Tibial nerve (tissue), 4 donors: ENCODE measurements around the gene RBM47. TPM values are rescaled to one million over a fixed set of nuclear protein-coding genes. Genes with fewer than 3 reads are reported as not detected.

Experiments used
- DNase-seq, 2 donors: peaks; one replicate each; pipeline ENCODE4 v3.0.0-alpha.2; 2019; ENCODE audit warnings: low spot score in 2 of 2
- H3K27ac ChIP-seq, 4 donors: fragments of 200-600 bp; sonication (generic) in 3 of 4; one replicate each; pipeline ENCODE4 v1.5.1; 2017 to 2019; ENCODE audit warnings: mild to moderate bottlenecking in 1 of 4
- H3K27me3 ChIP-seq, 2 donors: fragments of 200-600 bp; sonication (generic) in 1 of 2; one replicate each; pipeline versions ENCODE4 v1.5.1 to v1.6.0; 2017 to 2019
- H3K36me3 ChIP-seq, 3 donors: fragments of 200-600 bp; sonication (generic); one replicate each; pipeline ENCODE4 v1.5.1; 2018 to 2019
- H3K4me1 ChIP-seq, 4 donors: fragments of 200-600 bp; sonication (generic) in 3 of 4; one replicate each; pipeline ENCODE4 v1.5.1; 2017 to 2019
- H3K4me3 ChIP-seq, 4 donors: fragments of 200-600 bp; sonication (generic) in 3 of 4; one replicate each; pipeline ENCODE4 v1.5.1; 2017 to 2019; ENCODE audit warnings: mild to moderate bottlenecking in 1 of 4, moderate library complexity in 1 of 4
- H3K9me3 ChIP-seq, 4 donors: fragments of 200-600 bp; sonication (generic) in 3 of 4; one replicate each; pipeline ENCODE4 v1.5.1; 2017 to 2019
- EP300 ChIP-seq, 2 donors: sonication (generic); formaldehyde crosslinking; IDR thresholded peaks; one replicate each; pipeline ENCODE4 v1.6.1; 2017; ENCODE audit warnings: antibody characterized with exemption in 2 of 2, mild to moderate bottlenecking in 1 of 2
- POLR2A ChIP-seq, 2 donors: fragments of 450-650 bp; IDR thresholded peaks; one replicate each; pipeline ENCODE4 v1.6.1; 2017; ENCODE audit warnings: antibody characterized with exemption in 2 of 2, mild to moderate bottlenecking in 2 of 2, moderate library complexity in 2 of 2
- WGBS, 2 donors: methylation state at CpG; one replicate each; pipeline ENCODE4 v1.1.5; 2018; 5-methylcytosine and 5-hydroxymethylcytosine counted together
- total RNA-seq, 4 donors: library from RNA; depleted of rRNA; stranded (reverse); fragments of >200 nt; gene quantifications; one replicate each; pipeline ENCODE4 v1.1.0, GENCODE V29; 2016
- TF ChIP-seq, protein P1 (sequence below), 5 experiments: fragments of 200-600 bp in 3 of 5; fragments of 450-650 bp in 2 of 5; sonication (generic) in 3 of 5; IDR thresholded peaks; one replicate each; pipeline ENCODE4 v1.5.1; 2016 to 2019; ENCODE audit warnings: antibody characterized with exemption in 5 of 5, mild to moderate bottlenecking in 3 of 5, moderate library complexity in 2 of 5

The RBM47 gene
- total RNA-seq, 4 donors from 2014 or later: 22.8 to 93.9 (median 41.0) TPM

DNA sequence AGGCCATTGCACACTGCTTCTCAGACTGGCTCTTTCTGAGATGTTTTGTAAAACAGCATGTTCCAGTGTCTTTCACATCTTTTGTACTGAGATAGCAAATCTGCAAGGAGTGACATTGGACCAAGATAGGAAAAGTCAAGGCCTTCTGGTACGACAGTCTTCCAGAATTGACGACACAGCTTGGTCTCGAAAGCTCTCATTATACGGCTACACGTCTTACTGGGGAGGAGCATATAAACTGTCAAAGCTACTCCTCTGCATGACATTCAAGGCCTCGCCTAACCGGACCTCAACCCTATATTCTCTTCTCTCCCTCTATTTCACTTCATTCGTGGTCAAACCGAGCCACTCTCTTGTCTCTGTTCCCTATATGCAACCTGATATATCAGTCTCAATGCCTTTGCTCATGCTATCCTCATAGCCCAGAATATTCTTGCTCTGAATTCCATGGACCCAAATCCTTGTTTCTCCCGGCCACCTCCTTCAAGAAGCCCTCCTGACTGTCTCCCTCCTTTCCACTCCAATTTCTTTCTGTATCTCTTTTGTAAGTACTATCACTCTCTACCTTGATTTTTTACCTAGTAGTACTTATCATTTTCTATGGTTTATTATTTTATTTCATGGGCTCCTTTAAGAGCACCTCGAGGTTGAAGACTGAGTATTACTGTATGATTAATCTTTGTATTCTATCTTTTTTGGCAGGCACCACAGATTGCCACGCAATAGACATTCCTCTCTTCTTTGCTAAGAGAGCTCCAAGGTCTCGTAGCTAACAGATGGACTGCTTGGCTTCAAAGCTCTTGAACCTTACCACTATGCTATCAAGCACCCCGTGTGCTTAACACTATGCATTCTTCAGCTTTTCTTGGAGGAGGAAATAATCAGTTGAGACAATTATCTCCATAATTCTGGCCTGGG lies 35.1 kb downstream of the RBM47 start:
- Histone ChIP-seq H3K4me3 (no peak overlapping the region), H3K36me3 (no peaks in the 10 kb centered on the region)
- TF ChIP-seq POLR2A (IDR thresholded peaks at IDR 0.05) (no peak), EP300 (IDR thresholded peaks at IDR 0.05) (no peak)
- TF ChIP-seq, protein P1, sequence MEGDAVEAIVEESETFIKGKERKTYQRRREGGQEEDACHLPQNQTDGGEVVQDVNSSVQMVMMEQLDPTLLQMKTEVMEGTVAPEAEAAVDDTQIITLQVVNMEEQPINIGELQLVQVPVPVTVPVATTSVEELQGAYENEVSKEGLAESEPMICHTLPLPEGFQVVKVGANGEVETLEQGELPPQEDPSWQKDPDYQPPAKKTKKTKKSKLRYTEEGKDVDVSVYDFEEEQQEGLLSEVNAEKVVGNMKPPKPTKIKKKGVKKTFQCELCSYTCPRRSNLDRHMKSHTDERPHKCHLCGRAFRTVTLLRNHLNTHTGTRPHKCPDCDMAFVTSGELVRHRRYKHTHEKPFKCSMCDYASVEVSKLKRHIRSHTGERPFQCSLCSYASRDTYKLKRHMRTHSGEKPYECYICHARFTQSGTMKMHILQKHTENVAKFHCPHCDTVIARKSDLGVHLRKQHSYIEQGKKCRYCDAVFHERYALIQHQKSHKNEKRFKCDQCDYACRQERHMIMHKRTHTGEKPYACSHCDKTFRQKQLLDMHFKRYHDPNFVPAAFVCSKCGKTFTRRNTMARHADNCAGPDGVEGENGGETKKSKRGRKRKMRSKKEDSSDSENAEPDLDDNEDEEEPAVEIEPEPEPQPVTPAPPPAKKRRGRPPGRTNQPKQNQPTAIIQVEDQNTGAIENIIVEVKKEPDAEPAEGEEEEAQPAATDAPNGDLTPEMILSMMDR (IDR thresholded peaks at IDR 0.05): no peak

GRCh38 chr4:40592034-40592433 lies 37.6 kb downstream of the RBM47 start:
- Histone ChIP-seq H3K27ac (no peak overlapping the region), H3K9me3 (peaks cover 0 to 4% (median 0%) of the 10 kb centered on the region in 4 donors), H3K27me3 (no peaks in the 10 kb centered on the region), H3K36me3 (no peaks in the 10 kb centered on the region), H3K4me3 (no peak overlapping the region), H3K4me1 (no peaks in the 10 kb centered on the region)
- WGBS, 2 donors: 86 to 90% methylated on average over 3 of the region's 3 CpGs
- TF ChIP-seq, protein P1 (IDR thresholded peaks at IDR 0.05): no peak
- TF ChIP-seq EP300 (IDR thresholded peaks at IDR 0.05) (no peak), POLR2A (IDR thresholded peaks at IDR 0.05) (no peak)
- no peak for DNase-seq

More for the DNA sequence above, 35.1 kb downstream of the RBM47 start:
- 69 to 75% methylated on average over 14 of the region's 14 CpGs for WGBS, 2 donors
- H3K9me3 ChIP-seq: peaks cover 0 to 4% (median 0%) of the 10 kb centered on the region in 4 donors
- H3K4me1 ChIP-seq: no peaks in the 10 kb centered on the region
- DNase-seq: no peak
- H3K27me3 ChIP-seq: no peaks in the 10 kb centered on the region
- H3K27ac ChIP-seq: no peak overlapping the region

DNA sequence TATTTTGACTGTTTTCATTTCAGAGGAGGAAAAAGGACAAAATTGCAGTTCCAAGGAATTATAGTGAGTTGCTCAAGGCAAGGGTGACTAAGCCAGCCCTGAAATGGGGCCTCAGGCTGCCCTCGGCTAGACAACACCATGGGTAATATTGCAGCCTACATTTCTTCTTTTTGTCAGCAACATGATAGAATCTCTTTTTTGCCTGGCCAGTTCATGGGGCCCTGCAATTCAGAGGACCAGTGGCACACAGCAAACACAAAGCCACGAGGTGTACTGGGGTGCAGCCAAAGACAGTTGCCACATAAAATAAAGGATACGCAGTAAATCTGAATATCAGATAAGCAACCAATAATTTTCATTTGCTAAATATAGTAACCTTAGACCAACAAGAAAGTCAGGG lies 41.8 kb downstream of the RBM47 start:
- WGBS, 2 donors: 70 to 72% methylated on average over 3 of the region's 3 CpGs
- peak overlapping the region in 1 of 4 donors; percentile 7 for H3K27ac ChIP-seq
- TF ChIP-seq POLR2A (IDR thresholded peaks at IDR 0.05): no peak
- TF ChIP-seq EP300 (IDR thresholded peaks at IDR 0.05): no peak
- TF ChIP-seq, protein P1 (IDR thresholded peaks at IDR 0.05): no peak
- no peak for DNase-seq
- peaks cover 0 to 3% (median 0%) of the 10 kb centered on the region in 4 donors for H3K4me1 ChIP-seq
- peaks cover 0 to 4% (median 0%) of the 10 kb centered on the region in 4 donors for H3K9me3 ChIP-seq
- no peak overlapping the region for H3K4me3 ChIP-seq
- no peaks in the 10 kb centered on the region for H3K27me3 ChIP-seq
- no peaks in the 10 kb centered on the region for H3K36me3 ChIP-seq

- peaks cover 0 to 4% (median 0%) of the 10 kb centered on the region in 4 donors for H3K9me3 ChIP-seq
- TF ChIP-seq, protein P1 (IDR thresholded peaks at IDR 0.05): no peak
- TF ChIP-seq POLR2A (IDR thresholded peaks at IDR 0.05) (no peak), EP300 (IDR thresholded peaks at IDR 0.05) (no peak)
- WGBS, 2 donors: 80 to 84% methylated on average over 2 of the region's 2 CpGs
- H3K36me3 ChIP-seq: no peaks in the 10 kb centered on the region
- no peak for DNase-seq
- H3K27me3 ChIP-seq: no peaks in the 10 kb centered on the region
- peak overlapping the region in 2 of 4 donors; percentile 7 to 19 for H3K27ac ChIP-seq
- H3K4me1 ChIP-seq: peaks cover 0 to 3% (median 0%) of the 10 kb centered on the region in 4 donors
- no peak overlapping the region for H3K4me3 ChIP-seq
Observed at GRCh38 chr4:40587351-40587750, 42.3 kb downstream of the RBM47 start.

- H3K27me3 ChIP-seq: no peaks in the 10 kb centered on the region
- DNase-seq: peak in 1 of 2 donors; percentile 23
- H3K4me1 ChIP-seq: peaks cover 0 to 3% (median 0%) of the 10 kb centered on the region in 4 donors
- 42 to 45% methylated on average over 8 of the region's 8 CpGs for WGBS, 2 donors
- H3K4me3 ChIP-seq: no peak overlapping the region
- TF ChIP-seq, protein P1 (IDR thresholded peaks at IDR 0.05): no peak
- no peak for TF ChIP-seq POLR2A (IDR thresholded peaks at IDR 0.05)
- TF ChIP-seq EP300 (IDR thresholded peaks at IDR 0.05): peak in 1 of 2 donors; percentile 26
- H3K27ac ChIP-seq: peak overlapping the region in 2 of 4 donors; percentile 7 to 28
- peaks cover 0 to 3% (median 0%) of the 10 kb centered on the region in 4 donors for H3K9me3 ChIP-seq
- no peaks in the 10 kb centered on the region for H3K36me3 ChIP-seq
Observed at GRCh38 chr4:40586729-40587128, 42.9 kb downstream of the RBM47 start.
